Endothelial cell of umbilical vein (primary cell): ENCODE data around the gene NFS1. TPM values are rescaled to one million over a fixed set of nuclear protein-coding genes. Genes with fewer than 3 reads are reported as not detected.

Experiments used
- BruUV-seq: library from RNA; stranded (reverse); fragments of 400-500 nt; replicated peaks from 2 replicates; lab custom pipeline; 2021; lab: Mats Ljungman, UMichigan
- CTCF ChIA-PET: fragments of 300-600, 350-600 bp; sonication (Branson Sonifier 250); formaldehyde crosslinking; loops from one replicate; lab custom pipeline; 2021; ENCODE audit warnings: antibody characterized with exemption, inconsistent platforms; lab: Charles Lee
- POLR2A ChIA-PET: fragments of 300-600, 350-600 bp; sonication (Branson Sonifier 250); formaldehyde crosslinking; loops from one replicate; lab custom pipeline; 2021; ENCODE audit warnings: antibody characterized with exemption, inconsistent platforms; lab: Charles Lee
- DNase-seq: peaks from one replicate; pipeline ENCODE4 v3.0.0-alpha.2; 2011; ENCODE audit warnings: low read depth, low spot score
- FAIRE-seq: peaks from 2 replicates; lab custom pipeline; 2011; peaks lifted over from hg19 to GRCh38; lab: Jason Lieb, UNC
- H2AFZ ChIP-seq: 2 replicates; pipeline ENCODE4 v1.6.0; 2012; ENCODE audit warnings: low read depth, low read length, control low read depth, inconsistent platforms
- H3K27ac ChIP-seq: 2 replicates; pipeline ENCODE4 v1.5.1; 2011; ENCODE audit warnings: low read depth, mild to moderate bottlenecking, control low read depth, low read length, moderate library complexity; ENCODE audit not compliant: insufficient read depth
- H3K27me3 ChIP-seq, 2 experiments: 2 replicates each; pipeline versions ENCODE4 v1.6.0 to v1.6.1; 2011; ENCODE audit warnings: low read length in 2 of 2, mixed read lengths in 1 of 2; ENCODE audit not compliant: control insufficient read depth in 2 of 2, insufficient read depth in 2 of 2
- H3K36me3 ChIP-seq, 2 experiments: 2 replicates in 1 of 2; 3 replicates in 1 of 2; pipeline ENCODE4 v1.5.1; 2011; ENCODE audit warnings: low read length in 2 of 2, mild to moderate bottlenecking in 1 of 2, moderate library complexity in 1 of 2; ENCODE audit not compliant: control insufficient read depth in 2 of 2, insufficient read depth in 2 of 2; ENCODE audit errors: extremely low read depth in 1 of 2
- H3K4me1 ChIP-seq: 3 replicates; pipeline ENCODE4 v1.5.1; 2011; ENCODE audit warnings: mild to moderate bottlenecking, low read length; ENCODE audit not compliant: control insufficient read depth, insufficient read depth; ENCODE audit errors: extremely low read depth
- H3K4me2 ChIP-seq: 2 replicates; pipeline ENCODE4 v1.6.1; 2011; ENCODE audit warnings: low read length, control low read depth, mixed read lengths; ENCODE audit not compliant: insufficient read depth
- H3K4me3 ChIP-seq, 3 experiments: fragments of 200-600 bp in 1 of 3; sonication (generic), shearing (Covaris generic) in 1 of 3; replicated peaks in 1 of 3; 2 replicates each; pipeline ENCODE4 v1.5.1; 2011 to 2016; ENCODE audit warnings: control low read depth in 3 of 3, low read length in 3 of 3, mild to moderate bottlenecking in 2 of 3, inconsistent platforms in 1 of 3, low read depth in 1 of 3, moderate library complexity in 1 of 3; ENCODE audit not compliant: insufficient read depth in 1 of 3
- H3K79me2 ChIP-seq: 2 replicates; pipeline ENCODE4 v1.6.0; 2012; ENCODE audit warnings: low read length, inconsistent platforms; ENCODE audit not compliant: control insufficient read depth, insufficient read depth
- H3K9ac ChIP-seq: replicated peaks from 2 replicates; pipeline ENCODE3; 2011; ENCODE audit warnings: low read length, control low read depth; ENCODE audit not compliant: insufficient read depth; ENCODE audit errors: extremely low read depth
- H3K9me1 ChIP-seq: replicated peaks from 3 replicates; pipeline ENCODE4 v1.6.0; 2011; ENCODE audit warnings: mild to moderate bottlenecking, low read length; ENCODE audit not compliant: control insufficient read depth, insufficient read depth; ENCODE audit errors: extremely low read depth
- H3K9me3 ChIP-seq: replicated peaks from 2 replicates; pipeline ENCODE4 v1.5.1; 2012; ENCODE audit warnings: low read length, inconsistent platforms; ENCODE audit not compliant: control insufficient read depth, insufficient read depth
- H4K20me1 ChIP-seq: replicated peaks from 2 replicates; pipeline ENCODE3; 2011; ENCODE audit warnings: mild to moderate bottlenecking, low read length; ENCODE audit not compliant: control insufficient read depth, insufficient read depth; ENCODE audit errors: extremely low read depth
- EZH2 ChIP-seq: IDR thresholded peaks from 2 replicates; pipeline ENCODE4 v1.6.1; 2012; ENCODE audit warnings: borderline replicate concordance, low read depth, mild to moderate bottlenecking, moderate library complexity, low read length, inconsistent platforms; ENCODE audit not compliant: severe bottlenecking
- FOS ChIP-seq: IDR thresholded peaks from 2 replicates; pipeline ENCODE4 v1.6.1; 2011; ENCODE audit warnings: mild to moderate bottlenecking, low read length, moderate library complexity, borderline replicate concordance; ENCODE audit not compliant: insufficient read depth
- GATA2 ChIP-seq: IDR thresholded peaks from 2 replicates; pipeline ENCODE4 v1.7.0; 2011; ENCODE audit warnings: low read depth, mild to moderate bottlenecking, moderate library complexity, mixed read lengths, low read length; ENCODE audit not compliant: insufficient read length, insufficient read depth
- JUN ChIP-seq: IDR thresholded peaks from 2 replicates; pipeline ENCODE4 v1.6.1; 2011; ENCODE audit warnings: borderline replicate concordance, low read depth; ENCODE audit not compliant: insufficient read length, insufficient read depth
- MYC ChIP-seq: IDR thresholded peaks from one replicate; pipeline ENCODE4 v1.6.1; 2011; ENCODE audit warnings: mild to moderate bottlenecking, low read depth, low read length
- POLR2A ChIP-seq: IDR thresholded peaks from 2 replicates; pipeline ENCODE4 v1.6.1; 2012; ENCODE audit warnings: low read depth, mild to moderate bottlenecking, control low read depth, low read length
- POLR2AphosphoS5 ChIP-seq: IDR thresholded peaks from 2 replicates; pipeline ENCODE4 v1.6.1; 2012; ENCODE audit warnings: low read depth, mild to moderate bottlenecking, control low read depth, low read length, moderate library complexity; ENCODE audit not compliant: insufficient read depth
- dilution Hi-C: fragments of 300-500 bp; cut with MboI; formaldehyde crosslinking; loops from one replicate; pipeline ENCODE4 v1.15.0; 2019; ENCODE audit warnings: low sequenced_read_pairs; ENCODE audit not compliant: extremely low pct_ligation_motif_present
- intact Hi-C: fragments of 100-400 bp; cut with micrococcal nuclease; formaldehyde crosslinking; loops from one replicate; pipeline ENCODE4 v1.10.0; 2022
- polyA plus RNA-seq, 4 experiments: library from polyadenylated mRNA; depleted of rRNA in 3 of 4; stranded (reverse) in 3 of 4; unstranded in 1 of 4; fragments of >200 nt; gene quantifications; 2 replicates each; pipeline versions ENCODE4 v1.2.1 to v1.2.3, GENCODE V29; 2011 to 2012; ENCODE audit warnings: missing spikeins in 1 of 4
- total RNA-seq: library from RNA; stranded (reverse); gene quantifications from 2 replicates; pipeline ENCODE4 v1.2.3, GENCODE V29; 2021
- TF ChIP-seq, protein P1 (sequence below): IDR thresholded peaks from 2 replicates; pipeline ENCODE4 v1.6.1; 2011; ENCODE audit not compliant: insufficient read depth, insufficient read length
- TF ChIP-seq, protein P2 (sequence below), 2 donors: IDR thresholded peaks; 1 replicate in 1 of 2; 2 replicates in 1 of 2; pipeline ENCODE4 v1.5.1; 2011; ENCODE audit warnings: low read length in 2 of 2, mild to moderate bottlenecking in 2 of 2, moderate library complexity in 2 of 2, control low read depth in 1 of 2, inconsistent platforms in 1 of 2, low read depth in 1 of 2; ENCODE audit not compliant: insufficient read depth in 1 of 2; ENCODE audit errors: extremely low read depth in 1 of 2

Gene NFS1
- total and polyA plus RNA-seq, 2 donors (not counting 3 experiments of a cell fraction or from before 2014, with no cell fraction given) = 25.1 to 28.4 TPM

DNA sequence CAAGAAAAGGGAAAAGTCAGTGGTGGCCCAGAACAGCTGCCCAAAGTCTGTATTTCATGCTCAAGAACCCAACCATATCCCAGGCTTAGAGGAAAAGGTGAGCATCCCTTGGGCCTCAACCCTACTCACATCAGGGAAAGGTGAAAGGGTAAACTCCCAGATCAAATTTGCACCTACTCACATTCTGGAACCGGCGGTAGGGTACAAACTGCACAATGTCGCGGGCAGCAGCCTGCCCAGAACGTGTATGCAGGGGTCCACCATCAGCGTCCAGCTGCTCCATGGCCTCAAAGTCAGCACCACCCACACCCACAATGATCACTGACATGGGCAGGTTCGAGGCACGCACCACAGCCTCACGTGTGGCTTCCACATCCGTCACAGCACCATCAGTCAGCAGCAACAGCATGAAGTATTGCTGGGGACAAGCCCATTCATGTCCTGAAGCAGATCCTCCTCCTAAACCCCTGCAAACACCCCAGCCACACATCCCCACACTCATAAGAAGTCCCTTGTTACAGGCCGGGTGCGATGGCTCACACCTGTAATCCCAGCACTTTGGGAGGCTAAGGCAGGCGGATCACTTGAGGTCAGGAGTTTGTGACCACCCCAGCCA, 72.7 kb downstream of the NFS1 start:
- TSS peak; percentile 35 for BruUV-seq
- Histone ChIP-seq H3K36me3 (peaks cover 6 to 35% of the 10 kb centered on the region in 2 experiments), H2AFZ (no peak overlapping the region), H3K9ac (no peak overlapping the region), H3K4me1 (no peaks in the 10 kb centered on the region), H3K4me2 (no peak overlapping the region), H3K79me2 (no peaks in the 10 kb centered on the region), H3K9me3 (no peaks in the 10 kb centered on the region), H3K27ac (no peak overlapping the region), H3K27me3 (no peaks in the 10 kb centered on the region), H3K9me1 (no peaks in the 10 kb centered on the region), H3K4me3 (no peak overlapping the region), H4K20me1 (no peaks in the 10 kb centered on the region)
- ChIA-PET CTCF (interaction anchor here (1.3 kb wide), 1 partner anchor 17 kb away, joined by 3 read pairs; no protein-coding TSS in a partner anchor), POLR2A (interaction anchor here (0.6 kb wide), 1 partner anchor 92 kb away, joined by 3 read pairs; no protein-coding TSS in a partner anchor)
- intact Hi-C loops = no loop called here
- TF ChIP-seq POLR2AphosphoS5 = no peak
- no peak for TF ChIP-seq EZH2
- no peak for TF ChIP-seq MYC
- TF ChIP-seq, protein P1, sequence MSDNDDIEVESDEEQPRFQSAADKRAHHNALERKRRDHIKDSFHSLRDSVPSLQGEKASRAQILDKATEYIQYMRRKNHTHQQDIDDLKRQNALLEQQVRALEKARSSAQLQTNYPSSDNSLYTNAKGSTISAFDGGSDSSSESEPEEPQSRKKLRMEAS = no peak
- TF ChIP-seq FOS = no peak
- no peak for TF ChIP-seq JUN
- TF ChIP-seq POLR2A = no peak
- TF ChIP-seq, protein P2, sequence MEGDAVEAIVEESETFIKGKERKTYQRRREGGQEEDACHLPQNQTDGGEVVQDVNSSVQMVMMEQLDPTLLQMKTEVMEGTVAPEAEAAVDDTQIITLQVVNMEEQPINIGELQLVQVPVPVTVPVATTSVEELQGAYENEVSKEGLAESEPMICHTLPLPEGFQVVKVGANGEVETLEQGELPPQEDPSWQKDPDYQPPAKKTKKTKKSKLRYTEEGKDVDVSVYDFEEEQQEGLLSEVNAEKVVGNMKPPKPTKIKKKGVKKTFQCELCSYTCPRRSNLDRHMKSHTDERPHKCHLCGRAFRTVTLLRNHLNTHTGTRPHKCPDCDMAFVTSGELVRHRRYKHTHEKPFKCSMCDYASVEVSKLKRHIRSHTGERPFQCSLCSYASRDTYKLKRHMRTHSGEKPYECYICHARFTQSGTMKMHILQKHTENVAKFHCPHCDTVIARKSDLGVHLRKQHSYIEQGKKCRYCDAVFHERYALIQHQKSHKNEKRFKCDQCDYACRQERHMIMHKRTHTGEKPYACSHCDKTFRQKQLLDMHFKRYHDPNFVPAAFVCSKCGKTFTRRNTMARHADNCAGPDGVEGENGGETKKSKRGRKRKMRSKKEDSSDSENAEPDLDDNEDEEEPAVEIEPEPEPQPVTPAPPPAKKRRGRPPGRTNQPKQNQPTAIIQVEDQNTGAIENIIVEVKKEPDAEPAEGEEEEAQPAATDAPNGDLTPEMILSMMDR (IDR thresholded peaks at IDR 0.05; ENCODE audit: extremely low read depth in 1 of 2, insufficient read depth in 1 of 2, low read depth in 1 of 2, low read length in 2 of 2) = no peak
- no peak for TF ChIP-seq GATA2
- no peak for FAIRE-seq
- dilution Hi-C loops = no loop called here
- DNase-seq = no peak
